Measurements from ENCODE around the gene NLRP7. TPM values are rescaled to one million over a fixed set of nuclear protein-coding genes. Genes with fewer than 3 reads are reported as not detected.
A peak's percentile ranks its signal among the peaks of the same experiment; 100 is the strongest.
"Not testable (repeated sequence)": the region's sequence is repeated elsewhere in the genome, so short reads cannot be mapped to it uniquely, and the experiment has no call there.

Gene NLRP7
- total and polyA plus RNA-seq, 7 experiments from 2014 or later = not detected

- H3K4me1 ChIP-seq (ENCODE audit: control insufficient read depth in 2 of 2, insufficient read depth in 2 of 2, low read length in 2 of 2); CTCF ChIA-PET; H3K27me3 Mint-ChIP-seq; H3K36me3 Mint-ChIP-seq; H3K4me1 Mint-ChIP-seq; H3K27ac Mint-ChIP-seq; H3K4me3 ChIP-seq (ENCODE audit: low read length); H3K27me3 ChIP-seq (ENCODE audit: control insufficient read depth in 2 of 2, insufficient read depth in 2 of 2, low read length in 2 of 2); DNase-seq; H3K4me3 Mint-ChIP-seq; H3K9me3 Mint-ChIP-seq; intact Hi-C loops (cut with micrococcal nuclease); H3K36me3 ChIP-seq (ENCODE audit: control insufficient read depth in 2 of 3, insufficient read depth in 3 of 3, low read length in 3 of 3); ATAC-seq; POLR2A ChIA-PET; H3K9me3 ChIP-seq (ENCODE audit: control insufficient read depth in 2 of 3, low read length in 3 of 3); H3K27ac ChIP-seq (ENCODE audit: low read depth, low read length): not testable (repeated sequence)
Observed at GRCh38 chr19:54950580-54950979, 3.2 kb upstream of the NLRP7 start.

GRCh38 chr19:54949412-54949811 is 2.1 kb upstream of the NLRP7 start:
- ATAC-seq = no peak
- Mint-ChIP-seq H3K36me3 (no peaks in the 10 kb centered on the region), H3K9me3 (peaks cover 0 to 5% (median 0%) of the 10 kb centered on the region in 11 donors), H3K27me3 (peaks cover 0 to 5% (median 4%) of the 10 kb centered on the region in 5 donors), H3K4me3 (no peak overlapping the region), H3K4me1 (no peaks in the 10 kb centered on the region), H3K27ac (no peak overlapping the region)
- POLR2A ChIA-PET = interaction anchor here (0.6 kb wide), 1 partner anchor 102 kb away, joined by 3 read pairs; no protein-coding TSS in a partner anchor
- CTCF ChIA-PET = no interaction called here
- Histone ChIP-seq H3K27me3 (ENCODE audit: control insufficient read depth in 2 of 2, insufficient read depth in 2 of 2, low read length in 2 of 2) (no peaks in the 10 kb centered on the region), H3K36me3 (ENCODE audit: control insufficient read depth in 2 of 3, insufficient read depth in 3 of 3, low read length in 3 of 3) (no peaks in the 10 kb centered on the region), H3K27ac (ENCODE audit: low read depth, low read length) (no peak overlapping the region), H3K9me3 (ENCODE audit: control insufficient read depth in 2 of 3, low read length in 3 of 3) (no peaks in the 10 kb centered on the region), H3K4me3 (ENCODE audit: low read length) (no peak overlapping the region), H3K4me1 (ENCODE audit: control insufficient read depth in 2 of 2, insufficient read depth in 2 of 2, low read length in 2 of 2) (no peaks in the 10 kb centered on the region)
- intact Hi-C loops (cut with micrococcal nuclease) = no loop called here
- no peak for DNase-seq

- H3K27me3 ChIP-seq (ENCODE audit: control insufficient read depth in 2 of 2, insufficient read depth in 2 of 2, low read length in 2 of 2); H3K36me3 ChIP-seq (ENCODE audit: control insufficient read depth in 2 of 3, insufficient read depth in 3 of 3, low read length in 3 of 3); H3K27me3 Mint-ChIP-seq; POLR2A ChIA-PET; ATAC-seq; H3K27ac ChIP-seq (ENCODE audit: low read depth, low read length); H3K4me1 ChIP-seq (ENCODE audit: control insufficient read depth in 2 of 2, insufficient read depth in 2 of 2, low read length in 2 of 2); H3K4me1 Mint-ChIP-seq; CTCF ChIA-PET; H3K9me3 ChIP-seq (ENCODE audit: control insufficient read depth in 2 of 3, low read length in 3 of 3); DNase-seq; H3K27ac Mint-ChIP-seq; H3K36me3 Mint-ChIP-seq; intact Hi-C loops (cut with micrococcal nuclease); H3K4me3 ChIP-seq (ENCODE audit: low read length); H3K9me3 Mint-ChIP-seq; H3K4me3 Mint-ChIP-seq: not testable (repeated sequence)
Observed at GRCh38 chr19:54943772-54944361, 3.5 kb downstream of the NLRP7 start.

GRCh38 chr19:54939538-54939937 is 7.8 kb downstream of the NLRP7 start:
- POLR2A ChIA-PET, H3K9me3 Mint-ChIP-seq, H3K4me3 Mint-ChIP-seq: not testable (repeated sequence)

GRCh38 chr19:54938906-54939305 is 8.4 kb downstream of the NLRP7 start:
- intact Hi-C loops (cut with micrococcal nuclease) = no loop called here
- Mint-ChIP-seq H3K9me3 (peaks cover 0 to 4% (median 0%) of the 10 kb centered on the region in 11 donors), H3K27ac (no peak overlapping the region), H3K36me3 (no peaks in the 10 kb centered on the region), H3K4me1 (peaks cover 0 to 7% (median 3%) of the 10 kb centered on the region in 7 donors), H3K4me3 (no peak overlapping the region), H3K27me3 (peaks cover 0 to 11% (median 9%) of the 10 kb centered on the region in 5 donors)
- no peak overlapping the region for H3K4me3 ChIP-seq (ENCODE audit: low read length)
- no peak for ATAC-seq
- CTCF ChIA-PET = no interaction called here
- H3K9me3 ChIP-seq (ENCODE audit: control insufficient read depth in 2 of 3, low read length in 3 of 3) = no peaks in the 10 kb centered on the region
- no peaks in the 10 kb centered on the region for H3K27me3 ChIP-seq (ENCODE audit: control insufficient read depth in 2 of 2, insufficient read depth in 2 of 2, low read length in 2 of 2)
- no peak overlapping the region for H3K27ac ChIP-seq (ENCODE audit: low read depth, low read length)
- no peak for DNase-seq
- no peaks in the 10 kb centered on the region for H3K4me1 ChIP-seq (ENCODE audit: control insufficient read depth in 2 of 2, insufficient read depth in 2 of 2, low read length in 2 of 2)
- no peaks in the 10 kb centered on the region for H3K36me3 ChIP-seq (ENCODE audit: control insufficient read depth in 2 of 3, insufficient read depth in 3 of 3, low read length in 3 of 3)
- POLR2A ChIA-PET = no interaction called here

More at GRCh38 chr19:54939538-54939937, 7.8 kb downstream of the NLRP7 start:
- H3K27ac Mint-ChIP-seq; H3K4me1 ChIP-seq (ENCODE audit: control insufficient read depth in 2 of 2, insufficient read depth in 2 of 2, low read length in 2 of 2); intact Hi-C loops (cut with micrococcal nuclease); ATAC-seq; H3K9me3 ChIP-seq (ENCODE audit: control insufficient read depth in 2 of 3, low read length in 3 of 3); H3K36me3 Mint-ChIP-seq; H3K4me3 ChIP-seq (ENCODE audit: low read length); H3K4me1 Mint-ChIP-seq; H3K36me3 ChIP-seq (ENCODE audit: control insufficient read depth in 2 of 3, insufficient read depth in 3 of 3, low read length in 3 of 3); DNase-seq; H3K27ac ChIP-seq (ENCODE audit: low read depth, low read length); H3K27me3 ChIP-seq (ENCODE audit: control insufficient read depth in 2 of 2, insufficient read depth in 2 of 2, low read length in 2 of 2); CTCF ChIA-PET: not testable (repeated sequence)
- peaks cover 0 to 11% (median 9%) of the 10 kb centered on the region in 5 donors for H3K27me3 Mint-ChIP-seq

- CTCF ChIA-PET = no interaction called here
Observed at GRCh38 chr19:54937926-54938325, 9.4 kb downstream of the NLRP7 start.

GRCh38 chr19:54928299-54928698 is 19.0 kb downstream of the NLRP7 start:
- H3K9me3 Mint-ChIP-seq = peaks cover 3 to 48% (median 32%) of the 10 kb centered on the region in 11 donors
- ATAC-seq (no peak), DNase-seq (no peak)
- ChIA-PET POLR2A (no interaction called here), CTCF (no interaction called here)
- Histone ChIP-seq H3K4me3 (ENCODE audit: low read length) (no peak overlapping the region), H3K36me3 (ENCODE audit: control insufficient read depth in 2 of 3, insufficient read depth in 3 of 3, low read length in 3 of 3) (no peaks in the 10 kb centered on the region), H3K27ac (ENCODE audit: low read depth, low read length) (no peak overlapping the region), H3K27me3 (ENCODE audit: control insufficient read depth in 2 of 2, insufficient read depth in 2 of 2, low read length in 2 of 2) (no peaks in the 10 kb centered on the region), H3K4me1 (ENCODE audit: control insufficient read depth in 2 of 2, insufficient read depth in 2 of 2, low read length in 2 of 2) (no peaks in the 10 kb centered on the region), H3K9me3 (ENCODE audit: control insufficient read depth in 2 of 3, low read length in 3 of 3) (peaks cover 0 to 19% (median 0%) of the 10 kb centered on the region in 3 experiments)
- H3K4me1 Mint-ChIP-seq = peaks cover 0 to 3% (median 0%) of the 10 kb centered on the region in 7 donors
- no peak overlapping the region for H3K4me3 Mint-ChIP-seq
- intact Hi-C loops (cut with micrococcal nuclease) = no loop called here
- peaks cover 0 to 12% (median 3%) of the 10 kb centered on the region in 5 donors for H3K27me3 Mint-ChIP-seq
- no peak overlapping the region for H3K27ac Mint-ChIP-seq
- H3K36me3 Mint-ChIP-seq = peaks cover 0 to 16% (median 7%) of the 10 kb centered on the region in 5 donors

More at GRCh38 chr19:54937926-54938325, 9.4 kb downstream of the NLRP7 start:
- H3K4me3 Mint-ChIP-seq = peak overlapping the region in 1 of 10 donors; percentile 73
- Histone ChIP-seq H3K36me3 (ENCODE audit: control insufficient read depth in 2 of 3, insufficient read depth in 3 of 3, low read length in 3 of 3) (no peaks in the 10 kb centered on the region), H3K4me3 (ENCODE audit: low read length) (no peak overlapping the region), H3K27ac (ENCODE audit: low read depth, low read length) (no peak overlapping the region), H3K27me3 (ENCODE audit: control insufficient read depth in 2 of 2, insufficient read depth in 2 of 2, low read length in 2 of 2) (no peaks in the 10 kb centered on the region), H3K9me3 (ENCODE audit: control insufficient read depth in 2 of 3, low read length in 3 of 3) (no peaks in the 10 kb centered on the region), H3K4me1 (ENCODE audit: control insufficient read depth in 2 of 2, insufficient read depth in 2 of 2, low read length in 2 of 2) (no peaks in the 10 kb centered on the region)
- intact Hi-C loops (cut with micrococcal nuclease) = no loop called here
- DNase-seq (no peak), ATAC-seq (peak; percentile 41)
- peaks cover 0 to 14% (median 10%) of the 10 kb centered on the region in 5 donors for H3K27me3 Mint-ChIP-seq
- POLR2A ChIA-PET = no interaction called here
- peak overlapping the region in 1 of 9 donors; percentile 58 for H3K27ac Mint-ChIP-seq
- H3K4me1 Mint-ChIP-seq = peaks cover 0 to 7% (median 4%) of the 10 kb centered on the region in 7 donors
- H3K36me3 Mint-ChIP-seq = no peaks in the 10 kb centered on the region
- peaks cover 0 to 5% (median 0%) of the 10 kb centered on the region in 11 donors for H3K9me3 Mint-ChIP-seq

Measured in naive thymus-derived CD4-positive, alpha-beta T cell (primary cell).